GOT3 (cell line): ENCODE measurements around the gene MBOAT2.

Experiments used
- DNase-seq: peaks from one replicate; lab custom pipeline; 2025; ENCODE audit warnings: mixed read lengths; lab: John Stamatoyannopoulos, UW

MBOAT2 gene

DNA sequence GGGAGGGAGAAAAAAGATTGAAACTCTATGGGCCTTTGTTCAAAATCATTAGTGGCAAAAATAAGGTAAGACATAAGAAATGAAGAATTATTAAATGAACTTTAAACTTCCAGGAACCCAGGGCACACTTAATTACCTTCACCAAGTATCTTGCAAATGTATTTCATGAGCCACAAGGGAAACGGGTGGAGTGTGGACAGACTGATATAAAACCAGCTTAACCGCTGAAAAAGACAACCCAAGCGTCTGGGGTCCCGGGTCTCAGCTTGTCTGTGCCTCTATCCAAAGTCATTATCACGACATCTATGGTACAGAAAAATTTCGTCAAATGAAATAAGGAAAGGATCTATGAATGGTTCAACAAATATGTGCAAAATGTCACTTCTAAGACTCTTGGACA is 13.9 kb upstream of the MBOAT2 start:
- DNase-seq, result no peak

DNA sequence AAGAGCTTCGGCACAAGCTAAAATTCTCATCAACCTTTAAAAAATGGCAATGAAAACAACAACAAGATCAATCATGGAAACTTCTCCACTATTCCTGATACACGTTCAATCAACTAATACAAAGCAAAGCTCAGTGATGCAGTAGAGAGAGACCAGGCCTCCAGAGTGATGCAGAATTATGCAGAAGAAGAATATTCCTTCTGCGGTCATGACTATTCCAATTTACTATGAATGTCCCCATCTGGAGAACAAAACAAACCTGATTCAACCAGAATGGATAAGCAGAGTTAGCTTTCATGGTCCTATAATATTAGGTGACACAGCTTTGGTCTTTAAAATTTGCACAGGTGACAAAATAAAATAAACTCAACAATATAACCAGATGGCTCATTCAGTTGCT is 12.5 kb upstream of the MBOAT2 start:
- DNase-seq, result no peak

DNA sequence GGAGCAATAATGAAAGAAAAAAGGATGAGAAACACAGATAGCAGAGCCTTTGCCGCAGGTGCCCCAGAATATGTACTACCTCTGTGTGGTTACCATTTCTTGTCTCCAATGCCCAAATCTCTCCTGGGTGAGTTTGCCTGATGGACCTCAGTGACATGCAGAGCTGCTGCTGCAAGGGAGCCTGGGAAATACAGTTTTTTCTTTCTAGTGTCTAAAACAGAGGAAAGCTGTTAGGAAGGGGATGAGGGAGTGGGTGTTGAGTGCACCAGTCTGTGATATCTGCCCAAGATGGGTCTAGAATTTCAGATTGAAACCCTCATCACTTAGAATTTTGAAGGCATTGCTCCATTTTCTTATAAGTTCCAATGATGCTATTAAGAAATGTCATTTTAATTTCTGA is 9.9 kb upstream of the MBOAT2 start:
- no peak for DNase-seq

DNA sequence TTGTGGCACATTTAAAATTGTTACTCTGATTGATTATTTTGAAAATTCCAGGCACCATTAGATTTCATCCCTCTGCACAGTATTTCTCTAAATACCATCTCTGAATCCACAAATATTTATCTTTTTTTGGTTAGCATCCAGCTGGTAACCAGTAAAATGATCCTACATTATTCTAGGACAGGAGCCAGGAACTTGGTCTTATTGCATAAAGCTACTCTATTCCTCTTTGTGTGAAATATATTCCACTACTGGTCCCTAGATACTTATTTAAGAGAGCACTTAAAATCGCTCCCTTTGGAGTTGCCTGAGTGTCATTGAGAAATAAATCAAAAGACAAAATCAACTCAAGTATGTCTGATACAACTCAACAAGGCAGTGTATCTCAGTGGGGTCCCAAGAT is 7.4 kb upstream of the MBOAT2 start:
- DNase-seq, result no peak

DNA sequence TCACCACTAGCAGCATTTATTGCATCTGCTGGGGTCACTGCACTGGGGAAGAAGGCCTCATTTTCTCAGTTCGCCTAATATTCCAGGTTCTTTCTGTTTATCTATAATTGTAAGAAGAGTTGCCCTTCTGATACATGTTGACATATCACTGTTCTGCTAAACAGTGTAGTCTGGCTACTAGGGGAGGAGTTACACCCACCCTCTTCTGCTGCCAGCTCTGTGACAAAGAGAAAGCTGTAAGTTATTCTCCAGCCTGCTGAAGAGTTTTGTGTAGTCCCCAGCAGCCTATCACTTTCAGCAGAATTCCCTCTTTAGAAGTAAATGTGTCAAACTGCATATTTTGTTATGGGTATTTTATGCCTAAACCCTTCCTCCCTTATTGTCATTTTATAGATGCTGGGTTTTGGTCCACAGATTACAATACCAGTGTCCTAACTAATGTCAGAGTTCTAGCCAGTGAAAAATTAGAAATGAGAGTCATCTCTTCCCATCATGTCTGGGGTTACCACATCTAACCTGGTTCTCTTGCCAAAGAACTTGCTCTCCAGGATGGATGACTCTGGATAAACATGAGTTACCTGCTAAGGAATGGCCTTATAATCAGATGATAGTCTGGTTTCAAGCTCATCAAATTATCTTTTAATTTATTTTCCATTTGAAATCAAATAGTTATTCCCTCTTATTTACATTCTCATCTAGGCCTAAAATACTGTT is 5.6 kb upstream of the MBOAT2 start:
- DNase-seq, result no peak

- no peak for DNase-seq
Observed at GRCh38 chr2:9006368-9006767, 2.9 kb upstream of the MBOAT2 start.

DNA sequence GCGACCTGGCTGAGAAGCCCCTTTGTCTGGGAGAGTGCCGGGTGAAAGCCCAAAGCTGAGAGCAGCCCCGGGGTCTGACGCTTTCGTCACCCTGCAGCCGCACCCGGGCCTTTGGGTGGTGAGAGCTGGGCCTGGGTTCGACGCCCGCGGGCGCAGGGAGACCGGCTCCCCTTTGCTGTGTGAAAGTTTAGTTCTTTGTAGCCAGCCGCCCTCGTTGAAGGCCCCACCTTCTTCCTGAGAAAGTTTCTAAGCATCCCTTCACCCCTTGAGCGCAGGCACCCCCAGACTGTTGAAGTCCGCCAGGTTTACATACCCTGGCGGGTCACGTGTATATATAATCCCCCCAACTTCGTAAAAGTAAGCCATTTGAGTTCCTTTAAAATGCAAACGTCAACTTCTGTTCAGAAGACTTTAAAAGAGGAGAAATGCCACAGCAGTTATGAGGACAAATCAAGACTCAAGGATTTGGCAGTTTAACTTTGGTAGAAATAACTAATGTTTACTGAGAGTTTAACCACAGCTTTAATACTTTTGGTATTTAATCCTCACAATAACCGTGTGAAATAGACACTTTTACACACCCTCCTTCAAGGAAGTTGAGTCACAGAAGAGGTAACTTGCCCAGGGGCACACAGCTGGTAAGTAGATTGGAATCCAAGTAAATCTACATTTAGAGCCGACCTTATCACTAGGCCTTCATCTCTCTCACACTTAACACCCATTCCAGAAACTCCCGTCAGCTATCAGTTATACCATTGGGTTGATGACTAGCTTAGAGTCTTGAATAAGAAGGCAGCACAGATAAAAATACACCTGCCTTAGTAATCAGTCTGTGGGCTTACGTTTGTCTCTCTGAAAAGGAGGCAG is 1.1 kb upstream of the MBOAT2 start:
- DNase-seq, result no peak

DNA sequence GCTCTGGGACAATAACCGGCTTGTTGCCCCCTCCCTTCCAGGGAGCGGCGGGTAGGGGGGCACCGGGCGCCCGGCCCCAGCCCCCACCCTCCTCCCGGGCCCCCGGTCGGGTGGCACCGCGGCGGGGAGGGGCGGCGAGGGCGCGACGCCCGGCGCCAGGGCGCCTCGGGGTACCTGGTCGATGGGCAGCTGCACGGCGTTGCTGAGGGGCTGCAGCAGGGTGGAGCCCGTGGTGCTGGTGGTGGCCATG is 193 bp downstream of the MBOAT2 start:
- no peak for DNase-seq

GRCh38 chr2:9002637-9003365 is 683 bp downstream of the MBOAT2 start:
- no peak for DNase-seq

GRCh38 chr2:9002313-9002636 is 1.2 kb downstream of the MBOAT2 start:
- DNase-seq, result no peak

DNA sequence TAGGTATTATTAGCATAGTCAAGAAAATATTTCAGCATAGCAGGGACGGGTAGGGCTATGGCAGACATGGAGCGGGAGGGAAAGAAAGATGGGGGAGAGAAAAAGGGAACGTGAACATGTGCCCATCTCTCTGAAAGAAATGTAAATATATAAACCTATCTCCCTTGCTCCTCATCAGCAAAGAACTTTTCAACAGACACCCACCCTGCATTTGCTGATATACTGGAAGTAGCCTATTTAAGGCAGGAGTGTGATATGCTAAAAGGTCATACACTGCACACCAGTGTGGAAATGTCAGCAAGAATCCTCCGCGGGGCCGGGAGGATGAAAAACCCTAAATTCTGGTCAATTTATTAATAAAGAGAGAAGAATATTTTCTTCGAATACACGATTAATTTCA is 1.7 kb downstream of the MBOAT2 start:
- DNase-seq, result no peak

GRCh38 chr2:9001229-9001628 is 2.3 kb downstream of the MBOAT2 start:
- no peak for DNase-seq

DNA sequence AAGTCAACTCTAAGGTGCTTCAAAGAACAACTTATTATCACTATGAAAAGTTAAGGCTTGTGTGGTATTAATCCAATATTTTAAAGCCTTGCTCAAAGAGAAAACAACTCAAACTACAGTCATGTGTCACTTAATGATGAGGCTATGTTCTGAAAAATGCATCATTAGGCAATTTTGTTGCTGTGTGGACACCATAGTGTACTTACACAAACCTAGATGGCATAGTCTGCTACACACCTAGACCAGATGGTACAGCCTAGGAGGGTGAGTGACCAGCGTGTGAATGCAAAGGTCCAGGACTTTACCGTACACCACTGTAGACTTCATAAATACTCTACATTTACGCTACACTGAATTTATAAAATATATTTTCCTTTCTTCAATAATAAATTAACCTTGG is 3.0 kb downstream of the MBOAT2 start:
- no peak for DNase-seq

GRCh38 chr2:8999797-9000196 is 3.7 kb downstream of the MBOAT2 start:
- DNase-seq, result no peak

- no peak for DNase-seq
Observed at GRCh38 chr2:8999102-8999446, 4.4 kb downstream of the MBOAT2 start.

DNA sequence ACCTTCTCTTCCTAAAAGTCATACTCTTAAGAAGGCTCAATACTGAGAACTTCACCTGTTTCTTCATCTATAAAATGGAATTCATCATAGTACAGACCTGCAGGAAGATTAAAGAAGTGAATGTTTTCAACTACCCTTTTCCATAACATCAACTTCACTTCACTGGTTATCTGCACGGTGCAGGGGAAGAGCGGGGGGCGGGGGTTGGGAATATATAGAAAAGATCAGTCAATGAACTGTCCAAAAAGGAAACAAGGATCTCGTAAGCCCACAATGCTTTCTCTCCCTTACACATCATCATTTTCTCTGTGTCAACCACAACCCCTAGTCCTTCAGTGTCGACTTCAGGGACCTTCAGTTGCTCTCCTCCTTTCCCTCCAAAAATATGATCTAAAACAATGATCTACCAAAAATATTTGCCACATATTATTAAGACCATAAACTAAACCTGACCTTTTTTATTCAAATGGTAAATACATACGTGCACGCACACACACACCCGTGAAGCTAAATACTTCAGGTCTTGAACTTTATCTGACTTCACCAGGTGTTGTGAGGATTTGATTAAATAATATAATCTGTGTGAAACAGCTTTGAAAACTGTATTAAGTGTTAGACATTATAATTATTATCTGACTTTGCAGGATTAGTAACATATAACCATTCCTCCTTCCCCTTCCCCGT is 4.9 kb downstream of the MBOAT2 start:
- no peak for DNase-seq

- no peak for DNase-seq
Observed at GRCh38 chr2:8997631-8998030, 5.9 kb downstream of the MBOAT2 start.

DNA sequence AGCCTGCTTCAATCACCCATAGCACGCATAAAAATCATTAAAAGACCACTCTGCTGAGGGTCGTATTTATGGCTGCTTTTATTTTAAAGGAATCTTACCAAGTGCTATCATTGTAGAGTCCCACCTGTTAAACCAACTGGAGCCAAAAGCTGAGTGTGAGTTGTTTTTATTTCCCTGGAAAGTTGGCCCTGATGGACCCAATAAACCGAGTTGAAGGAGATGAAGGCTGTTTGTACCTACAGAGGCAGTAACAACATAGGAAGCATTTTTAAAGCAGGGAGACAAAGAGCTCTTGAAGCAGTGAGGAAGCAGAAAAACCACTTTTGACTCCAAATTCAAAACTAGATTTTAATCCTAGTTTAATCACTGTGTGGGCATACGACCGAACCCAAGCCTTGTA is 6.4 kb downstream of the MBOAT2 start:
- no peak for DNase-seq

DNA sequence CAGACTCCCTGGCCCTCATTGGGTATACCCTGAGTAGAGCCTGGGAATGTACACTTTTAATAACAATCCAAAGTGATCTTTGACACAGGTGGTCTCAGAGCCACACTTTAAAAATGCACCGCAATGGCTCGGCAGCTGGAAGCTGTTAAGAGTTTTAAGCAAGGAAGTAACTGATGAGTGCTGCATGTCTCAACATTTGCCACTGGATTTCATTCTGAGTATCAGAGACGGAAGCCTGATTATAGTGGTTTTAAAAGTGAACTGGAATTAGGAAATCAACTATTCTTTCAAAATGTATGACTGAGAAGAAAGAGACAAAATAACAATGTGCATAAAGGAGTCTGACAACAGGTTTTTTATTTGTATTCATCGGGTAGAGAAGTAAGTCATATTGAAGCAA is 7.5 kb downstream of the MBOAT2 start:
- DNase-seq, result no peak

DNA sequence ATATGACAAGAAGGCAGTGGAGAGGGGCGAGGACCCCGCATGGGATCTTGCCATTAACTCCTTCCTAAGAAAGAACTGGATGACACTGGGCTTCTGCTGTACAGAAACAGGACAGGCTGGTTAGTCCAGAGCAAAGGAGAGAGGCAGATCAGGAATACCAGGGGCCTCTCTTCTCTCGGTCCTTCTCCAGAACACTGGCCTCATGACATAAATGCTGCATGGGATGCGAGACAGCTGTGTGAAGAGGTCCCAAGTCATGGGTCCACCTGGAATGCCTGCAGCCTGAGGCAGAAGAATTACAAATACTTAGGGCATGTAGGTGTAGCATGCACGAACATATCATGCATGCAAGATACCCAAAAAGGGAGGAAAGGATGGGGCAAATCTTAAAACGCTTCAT is 9.1 kb downstream of the MBOAT2 start:
- no peak for DNase-seq

- DNase-seq, result no peak
Observed at GRCh38 chr2:8993902-8994278, 9.6 kb downstream of the MBOAT2 start.

GRCh38 chr2:8993196-8993901 is 10.1 kb downstream of the MBOAT2 start:
- no peak for DNase-seq
